H54 (cell line): ENCODE results near the gene SLC36A3.

Experiments
- DNase-seq: peaks from one replicate; pipeline ENCODE4 v3.0.0; 2011; ENCODE audit warnings: low spot score, mixed read lengths; ENCODE audit not compliant: insufficient read length
- FAIRE-seq: peaks from 3 replicates; lab custom pipeline; 2011; peaks lifted over from hg19 to GRCh38; lab: Jason Lieb, UNC
- POLR2A ChIP-seq: IDR thresholded peaks from 2 replicates; pipeline ENCODE4 v1.6.1; 2011; ENCODE audit warnings: low read depth, mild to moderate bottlenecking, low read length

Gene SLC36A3

GRCh38 chr5:151230048-151230680 is 73.4 kb downstream of the SLC36A3 start:
- no peak for DNase-seq
- no peak for FAIRE-seq
- no peak for TF ChIP-seq POLR2A

- FAIRE-seq (no peak), DNase-seq (no peak)
- TF ChIP-seq POLR2A: no peak
These were observed 74.6 kb downstream of the SLC36A3 start for GRCh38 chr5:151228986-151229385.

GRCh38 chr5:151227918-151228447 is 75.6 kb downstream of the SLC36A3 start:
- no peak for TF ChIP-seq POLR2A

More at GRCh38 chr5:151227918-151228447, 75.6 kb downstream of the SLC36A3 start:
- DNase-seq (no peak), FAIRE-seq (no peak)
